Esophagus squamous epithelium (tissue), 4 donors: ENCODE data around the gene PPID.
"Not testable (repeated sequence)": the region's sequence is repeated elsewhere in the genome, so short reads cannot be mapped to it uniquely, and the experiment has no call there.

ENCODE experiments used
- CTCF ChIP-seq, 6 experiments: fragments of 450-650 bp in 4 of 6; fragments of 200-600 bp in 2 of 6; sonication (generic) in 2 of 6; IDR thresholded peaks; one replicate each; pipeline ENCODE4 v1.5.1; 2016 to 2019; ENCODE audit warnings: antibody characterized with exemption in 6 of 6, mild to moderate bottlenecking in 4 of 6, moderate library complexity in 4 of 6
- POLR2A ChIP-seq, 4 donors: fragments of 450-650 bp; IDR thresholded peaks; one replicate each; pipeline ENCODE4 v1.6.1; 2017; ENCODE audit warnings: antibody characterized with exemption in 4 of 4, mild to moderate bottlenecking in 4 of 4, moderate library complexity in 3 of 4

- TF ChIP-seq CTCF, POLR2A (IDR thresholded peaks at IDR 0.05): not testable (repeated sequence)
Observed at GRCh38 chr4:158712622-158713021, 10.6 kb downstream of the PPID start.
